CD4-positive, alpha-beta T cell treated with Interleukin-1 beta for 1 hour (primary cell): Measurements from ENCODE around the gene SMURF2.

Experiments used
- DNase-seq, 2 donors: peaks; one replicate each; pipeline ENCODE4 v3.0.0-alpha.2; 2020 to 2022

SMURF2 gene

GRCh38 chr17:64533784-64534183, 128.3 kb downstream of the SMURF2 start:
- DNase-seq: no peak

GRCh38 chr17:64532409-64532808, 129.7 kb downstream of the SMURF2 start:
- no peak for DNase-seq

DNA sequence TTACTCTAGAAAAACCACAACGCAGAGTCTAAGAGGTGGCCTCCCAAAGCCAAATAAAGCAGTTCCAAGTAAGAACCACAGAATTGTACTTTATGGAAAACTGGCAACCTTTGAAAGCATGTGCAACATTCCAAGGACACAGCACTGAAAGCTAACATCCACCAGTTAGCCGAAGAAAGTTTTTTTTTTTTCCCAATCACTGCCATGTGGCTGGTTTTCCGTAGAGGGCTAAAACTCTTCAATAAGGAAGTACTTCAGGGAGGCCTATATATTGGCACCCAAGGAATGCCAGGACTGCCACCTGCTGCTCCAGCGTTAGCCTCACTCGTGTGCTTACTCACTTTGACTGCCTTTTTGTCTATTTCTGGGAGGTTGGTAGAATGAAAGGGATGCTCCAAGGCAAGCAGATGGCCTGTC, 130.1 kb downstream of the SMURF2 start:
- DNase-seq: no peak

GRCh38 chr17:64529221-64529620, 132.9 kb downstream of the SMURF2 start:
- no peak for DNase-seq

- no peak for DNase-seq
Observed at GRCh38 chr17:64527914-64528313, 134.2 kb downstream of the SMURF2 start.

DNA sequence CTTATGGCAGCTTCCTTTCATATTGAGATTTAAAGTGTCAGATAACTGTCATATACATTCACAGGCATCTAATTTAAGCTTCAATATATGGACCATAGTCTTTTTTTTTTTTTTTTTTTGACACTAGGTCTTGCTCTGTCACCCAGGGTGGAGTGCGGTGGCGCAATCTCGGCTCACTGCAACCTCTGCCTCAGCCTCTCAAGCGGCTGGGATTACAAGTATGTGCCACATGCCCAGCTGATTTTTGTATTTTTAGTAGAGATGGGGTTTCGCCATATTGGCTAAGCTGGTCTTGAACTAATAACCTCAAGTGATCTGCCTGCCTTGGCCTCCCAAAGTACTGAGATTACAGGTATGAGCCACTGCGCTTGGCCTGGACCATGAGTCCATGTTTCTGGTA, 141.7 kb downstream of the SMURF2 start:
- no peak for DNase-seq

DNA sequence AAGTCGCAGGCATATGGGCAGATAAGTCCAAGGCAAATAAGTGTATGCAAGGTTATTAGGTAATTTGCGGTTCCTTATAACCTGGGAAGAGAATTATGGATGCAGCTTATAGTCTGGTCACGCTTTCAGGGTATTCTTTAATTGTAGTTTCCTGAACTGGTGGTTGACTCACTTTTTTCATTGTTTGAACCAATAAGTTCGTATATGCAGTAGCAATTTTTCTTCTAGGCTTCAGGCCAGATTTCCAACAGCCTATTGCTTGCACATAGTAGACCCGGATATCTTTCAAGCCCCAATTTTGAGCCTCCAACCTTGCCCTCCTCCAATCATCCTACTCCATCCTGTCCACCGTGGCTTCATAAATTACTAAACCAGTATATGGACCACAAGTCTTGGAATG, 142.5 kb downstream of the SMURF2 start:
- no peak for DNase-seq

DNA sequence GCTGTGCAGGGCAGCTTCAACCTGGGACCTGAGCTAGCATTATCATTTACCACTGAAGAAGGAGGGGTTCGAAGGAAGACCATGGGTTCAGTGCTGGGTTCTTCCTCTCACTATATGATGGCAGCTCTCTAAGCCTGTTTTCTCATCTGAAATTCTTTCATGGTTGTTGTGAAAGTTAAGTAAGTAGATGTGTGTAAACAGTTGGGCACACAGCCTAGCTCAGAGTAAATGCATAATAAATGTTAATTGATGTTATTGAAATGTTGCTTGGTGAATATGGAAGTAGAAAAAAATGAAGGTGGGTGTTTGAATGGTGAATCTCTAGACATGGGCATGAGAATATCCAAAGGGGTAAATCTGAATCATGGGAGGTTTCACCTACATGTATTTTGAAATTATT, 146.3 kb downstream of the SMURF2 start:
- DNase-seq: no peak

DNA sequence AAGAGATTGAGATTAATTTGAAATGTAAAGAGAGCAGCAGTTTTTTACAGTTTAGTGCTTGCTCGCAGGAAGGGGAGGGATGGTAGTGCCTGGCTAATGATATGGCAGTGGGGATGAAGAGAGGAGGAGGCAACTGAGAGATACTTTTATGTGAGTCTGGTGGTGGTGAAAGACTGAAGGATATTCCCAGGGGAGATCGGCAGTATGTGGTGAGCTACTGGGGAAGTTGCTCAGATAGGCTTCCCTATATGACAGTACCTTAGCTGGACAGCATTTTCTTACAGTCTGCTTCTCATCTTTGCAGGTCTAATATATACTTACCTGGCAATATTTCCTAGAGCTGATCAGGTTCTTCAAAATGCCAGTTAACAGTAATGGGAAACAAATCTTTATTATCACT, 146.7 kb downstream of the SMURF2 start:
- DNase-seq: no peak

DNA sequence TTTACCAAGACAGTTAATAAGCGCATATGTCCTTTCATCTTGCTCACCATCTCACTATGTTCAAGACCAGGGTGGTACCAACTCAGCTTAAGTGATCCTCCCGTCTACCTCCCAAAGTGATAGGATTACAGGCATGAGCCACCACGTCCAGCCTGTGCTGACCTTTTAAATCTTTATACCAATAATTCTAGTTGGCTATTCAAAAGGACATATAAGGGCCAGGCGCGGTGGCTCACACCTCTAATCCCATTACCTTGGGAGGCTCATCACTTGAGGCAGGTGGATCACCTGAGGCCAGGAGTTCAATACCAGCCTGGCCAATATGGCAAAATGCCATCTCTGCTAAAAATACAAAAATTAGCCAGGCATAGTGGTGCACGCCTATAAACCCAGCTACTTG, 152.9 kb downstream of the SMURF2 start:
- DNase-seq: no peak

DNA sequence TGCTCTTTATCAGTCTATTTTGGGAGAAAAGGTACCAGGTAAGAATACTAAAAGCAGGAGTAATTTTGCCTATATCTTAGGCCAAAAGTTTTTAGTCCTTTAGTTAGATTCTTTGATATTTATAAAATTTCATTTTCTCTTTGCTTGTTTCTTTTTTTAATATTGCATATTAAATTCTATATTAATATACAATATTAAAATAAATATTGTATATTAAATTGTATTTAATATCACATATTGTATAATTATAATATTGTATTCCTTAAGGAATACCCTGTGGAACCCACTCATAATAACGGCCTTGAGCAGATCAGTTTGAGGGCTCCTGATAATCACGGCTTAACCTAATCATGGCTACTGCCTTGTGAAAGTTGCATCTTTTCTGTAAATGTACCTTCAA, 153.4 kb downstream of the SMURF2 start:
- no peak for DNase-seq

GRCh38 chr17:64507413-64507782, 154.7 kb downstream of the SMURF2 start:
- peak; percentile 40 to 76 for DNase-seq

DNA sequence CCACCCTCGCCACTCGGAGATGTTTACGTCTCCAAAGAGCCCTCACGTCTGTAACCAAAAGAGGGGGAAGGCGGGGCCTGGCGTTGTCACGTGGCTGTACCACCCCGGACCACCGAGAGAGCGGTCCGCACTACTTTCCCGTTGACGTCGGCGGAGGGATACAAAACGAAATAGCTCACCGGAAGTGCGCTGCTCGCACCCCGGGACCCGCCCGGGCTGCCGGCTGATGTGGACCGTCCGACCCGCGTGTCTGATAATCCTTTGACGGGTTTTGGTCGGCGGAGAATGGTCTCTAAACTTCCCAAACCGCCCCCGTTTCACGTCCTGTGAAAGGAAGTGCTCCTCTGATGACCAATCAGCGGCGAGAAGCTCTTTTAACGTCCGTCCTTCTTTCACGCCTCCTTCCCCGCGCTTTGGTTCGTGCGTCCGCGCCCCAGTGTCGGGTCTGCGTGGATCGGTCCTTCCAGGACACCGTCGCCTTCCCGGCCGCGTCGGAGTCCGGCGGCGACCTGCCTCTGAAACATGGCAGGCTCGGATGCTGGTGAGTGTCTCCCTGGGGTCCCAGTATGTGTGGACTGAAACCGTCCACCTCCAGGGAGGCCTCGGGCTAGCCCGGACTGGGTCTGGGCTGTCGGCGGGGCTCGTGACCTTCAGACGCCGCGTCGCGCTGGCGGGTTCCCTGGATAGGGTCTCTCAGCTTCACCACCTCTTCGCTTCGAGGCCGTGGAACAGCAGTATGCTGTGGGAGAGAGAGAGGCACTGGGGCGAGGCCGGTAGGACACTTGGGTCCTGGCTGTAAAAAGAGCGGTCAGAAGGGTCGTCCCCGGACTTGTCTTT, 155.3 kb downstream of the SMURF2 start, which contains the start of gene CEP95:
TSS of gene CEP95 (plus strand) at position 402 of the 837 bp plus-strand sequence. CDS start at position 523, 121 bp downstream.
- DNase-seq: peak; percentile 97

- DNase-seq: peak; percentile 97
Observed at GRCh38 chr17:64506201-64506575, 155.9 kb downstream of the SMURF2 start, which contains the start of gene DDX5. DDX5 (minus strand) TSS chr17:64506289; CDS start chr17:64506119, 170 bp downstream.

- DNase-seq: peak; percentile 89 to 91
Observed at GRCh38 chr17:64505340-64506200, 156.5 kb downstream of the SMURF2 start.

DNA sequence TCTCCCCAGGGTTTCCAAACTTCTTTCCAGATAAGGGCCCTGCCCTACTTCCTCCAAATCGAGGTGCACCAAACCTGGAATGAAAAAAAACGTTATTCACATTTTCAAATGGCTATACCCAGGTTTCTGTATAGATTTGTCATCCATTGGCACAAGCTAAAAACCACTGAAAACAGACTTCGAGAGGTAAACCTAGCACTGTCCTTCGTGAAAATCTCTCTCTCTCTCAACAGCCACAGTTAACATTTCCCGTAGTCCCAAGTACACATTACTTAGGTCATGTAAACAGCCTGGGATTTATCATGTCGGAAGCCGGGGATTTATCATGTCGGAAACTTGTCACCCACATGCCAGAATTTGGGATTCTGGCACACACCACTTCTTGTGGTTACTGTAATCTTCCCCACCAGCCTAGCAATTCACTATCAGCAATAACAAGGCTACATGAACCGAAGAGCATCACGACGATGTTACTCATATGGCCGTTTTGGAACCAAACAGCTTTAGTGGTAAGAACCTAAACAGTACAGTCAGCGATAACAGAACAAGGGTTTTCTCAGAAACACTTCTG, 157.3 kb downstream of the SMURF2 start:
- DNase-seq: no peak

- peak in 1 of 2 donors; percentile 18 for DNase-seq
Observed at GRCh38 chr17:64503821-64504768, 158.0 kb downstream of the SMURF2 start.

- DNase-seq: peak in 1 of 2 donors; percentile 13
Observed at GRCh38 chr17:64503341-64503740, 158.8 kb downstream of the SMURF2 start.

DNA sequence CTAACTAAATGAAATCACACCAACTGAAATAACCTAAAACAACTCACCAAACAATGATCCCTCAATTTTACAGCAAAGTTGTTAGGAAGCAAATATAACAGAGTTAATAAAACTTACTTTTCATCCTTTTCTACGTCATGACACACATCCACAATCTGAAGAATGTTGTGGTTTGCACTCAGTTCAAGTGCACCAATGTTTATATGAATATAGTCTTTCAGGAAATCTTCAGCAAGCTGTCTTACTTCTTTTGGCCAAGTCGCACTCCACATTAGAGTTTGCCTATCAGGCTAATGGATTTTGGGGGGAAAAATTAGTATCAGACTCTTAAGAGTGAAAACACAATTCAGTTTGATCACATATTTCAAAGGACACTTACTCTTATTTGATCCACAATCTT, 159.3 kb downstream of the SMURF2 start:
- no peak for DNase-seq

- peak in 1 of 2 donors; percentile 9 for DNase-seq
Observed at GRCh38 chr17:64502021-64502420, 160.1 kb downstream of the SMURF2 start.

GRCh38 chr17:64500862-64501765, 161.0 kb downstream of the SMURF2 start:
- peak in 1 of 2 donors; percentile 22 for DNase-seq
